Left ventricle myocardium inferior (tissue), 1 donor: ENCODE results near the gene LRBA. TPM values are rescaled to one million over a fixed set of nuclear protein-coding genes. Genes with fewer than 3 reads are reported as not detected.
A peak's percentile ranks its signal among the peaks of the same experiment; 100 is the strongest.

Experiments used
- DNase-seq: peaks from one replicate; pipeline ENCODE4 v3.0.0-alpha.2; 2020
- H3K27ac ChIP-seq: fragments of 200-600 bp; replicated peaks from 2 replicates; pipeline ENCODE4 v1.8.0; 2021
- H3K27me3 ChIP-seq: fragments of 200-600 bp; 2 replicates; pipeline ENCODE4 v1.8.0; 2021; ENCODE audit warnings: low read depth
- H3K36me3 ChIP-seq: fragments of 200-600 bp; 2 replicates; pipeline ENCODE4 v1.8.0; 2021
- H3K4me1 ChIP-seq: fragments of 200-600 bp; 2 replicates; pipeline ENCODE4 v1.8.0; 2021
- H3K4me3 ChIP-seq: fragments of 200-600 bp; 2 replicates; pipeline ENCODE4 v1.8.0; 2021; ENCODE audit warnings: mild to moderate bottlenecking, moderate library complexity
- H3K9me3 ChIP-seq: fragments of 200-600 bp; replicated peaks from 2 replicates; pipeline ENCODE4 v1.8.0; 2021
- intact Hi-C: fragments of 100-400 bp; cut with micrococcal nuclease; formaldehyde crosslinking; loops from one replicate; pipeline ENCODE4 v1.11.0; 2022
- total RNA-seq: library from RNA; stranded (reverse); fragmentation: NEBNext Ultra II Directional; extraction: Animal tissue kit (Norgen Biotek cat#: 25700); gene quantifications from one replicate; pipeline ENCODE4 v1.2.1, GENCODE V29; 2021
- TF ChIP-seq, protein P1 (sequence below): fragments of 200-600 bp; IDR thresholded peaks from 2 replicates; pipeline ENCODE4 v1.8.0; 2021; ENCODE audit warnings: antibody characterized with exemption, mild to moderate bottlenecking, borderline replicate concordance
- donor health status: DM: no; HTN: yes; CAD: no; lungs with severe emphysema.

Gene LRBA
- total RNA-seq, 1 donor from 2014 or later: 19.1 TPM

DNA sequence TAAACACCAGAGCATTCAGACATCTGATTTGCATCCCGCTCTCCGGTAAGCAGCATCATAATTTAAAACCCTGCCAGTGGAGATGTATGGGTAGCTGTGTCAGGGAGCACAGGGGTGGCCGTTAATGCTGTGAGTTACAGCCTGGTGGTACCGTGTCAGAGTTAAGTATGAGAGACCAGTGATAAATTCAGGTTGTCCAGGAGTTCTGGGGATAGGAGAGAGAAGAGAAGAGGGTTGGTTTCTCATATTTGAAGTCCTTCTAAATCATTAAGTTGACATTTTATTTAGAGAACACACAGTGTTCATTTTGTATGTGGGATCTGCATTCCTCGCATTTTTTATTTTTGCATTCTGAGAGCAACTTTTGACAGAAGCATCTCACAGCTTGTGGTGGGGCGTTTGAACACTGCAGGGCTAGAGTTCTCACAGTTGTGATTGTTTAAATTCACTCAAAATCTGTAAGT, 779.2 kb downstream of the LRBA start:
- Histone ChIP-seq H3K4me1 (peaks cover 29% of the 10 kb centered on the region), H3K27me3 (no peaks in the 10 kb centered on the region), H3K4me3 (no peak overlapping the region), H3K27ac (no peak overlapping the region), H3K9me3 (no peaks in the 10 kb centered on the region), H3K36me3 (peaks cover 25% of the 10 kb centered on the region)
- intact Hi-C loops: no loop called here
- DNase-seq: no peak
- TF ChIP-seq, protein P1, sequence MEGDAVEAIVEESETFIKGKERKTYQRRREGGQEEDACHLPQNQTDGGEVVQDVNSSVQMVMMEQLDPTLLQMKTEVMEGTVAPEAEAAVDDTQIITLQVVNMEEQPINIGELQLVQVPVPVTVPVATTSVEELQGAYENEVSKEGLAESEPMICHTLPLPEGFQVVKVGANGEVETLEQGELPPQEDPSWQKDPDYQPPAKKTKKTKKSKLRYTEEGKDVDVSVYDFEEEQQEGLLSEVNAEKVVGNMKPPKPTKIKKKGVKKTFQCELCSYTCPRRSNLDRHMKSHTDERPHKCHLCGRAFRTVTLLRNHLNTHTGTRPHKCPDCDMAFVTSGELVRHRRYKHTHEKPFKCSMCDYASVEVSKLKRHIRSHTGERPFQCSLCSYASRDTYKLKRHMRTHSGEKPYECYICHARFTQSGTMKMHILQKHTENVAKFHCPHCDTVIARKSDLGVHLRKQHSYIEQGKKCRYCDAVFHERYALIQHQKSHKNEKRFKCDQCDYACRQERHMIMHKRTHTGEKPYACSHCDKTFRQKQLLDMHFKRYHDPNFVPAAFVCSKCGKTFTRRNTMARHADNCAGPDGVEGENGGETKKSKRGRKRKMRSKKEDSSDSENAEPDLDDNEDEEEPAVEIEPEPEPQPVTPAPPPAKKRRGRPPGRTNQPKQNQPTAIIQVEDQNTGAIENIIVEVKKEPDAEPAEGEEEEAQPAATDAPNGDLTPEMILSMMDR: no peak

DNA sequence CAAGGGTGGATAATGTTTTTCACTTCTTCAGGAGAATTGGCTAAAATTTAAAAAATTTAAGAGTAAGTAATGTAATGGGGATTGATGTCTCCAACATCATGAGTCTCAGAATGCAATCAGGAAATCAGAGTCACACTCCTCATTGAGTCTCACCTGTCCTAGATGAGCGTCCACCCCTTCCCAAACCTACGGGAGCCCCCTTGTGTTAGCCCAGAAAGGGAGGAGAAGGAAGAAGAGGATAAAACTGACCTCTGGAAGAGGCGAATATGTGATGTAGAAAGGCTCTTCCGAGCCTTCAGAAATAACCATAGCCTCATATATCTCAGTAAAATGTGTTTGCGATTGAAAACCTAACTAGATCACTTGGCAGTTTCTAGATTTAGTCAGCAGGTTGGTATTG, 779.8 kb downstream of the LRBA start:
- Histone ChIP-seq H3K27me3 (no peaks in the 10 kb centered on the region), H3K36me3 (peaks cover 25% of the 10 kb centered on the region), H3K9me3 (no peaks in the 10 kb centered on the region), H3K4me3 (no peak overlapping the region), H3K4me1 (peaks cover 34% of the 10 kb centered on the region), H3K27ac (no peak overlapping the region)
- DNase-seq: no peak
- intact Hi-C loops: no loop called here
- TF ChIP-seq, protein P1: no peak

DNA sequence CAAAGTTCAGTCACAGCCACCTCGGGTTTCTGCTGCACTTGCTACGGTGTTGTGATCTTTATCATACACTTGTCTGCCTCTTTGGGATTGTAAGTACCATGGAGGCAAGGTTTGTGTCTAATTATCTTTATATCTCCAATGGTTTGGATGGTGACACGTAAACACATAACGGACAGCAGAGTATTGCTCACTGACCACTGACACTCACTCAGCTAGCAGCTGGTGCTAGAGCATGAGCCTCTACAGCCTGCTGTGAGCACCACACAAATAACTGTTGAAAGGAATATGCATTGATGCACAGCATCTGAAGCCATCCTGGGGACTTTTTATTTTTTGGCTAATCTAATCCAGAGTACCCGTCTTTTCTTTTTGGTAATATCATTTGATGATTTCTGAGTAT, 780.8 kb downstream of the LRBA start:
- TF ChIP-seq, protein P1: no peak
- Histone ChIP-seq H3K27me3 (no peaks in the 10 kb centered on the region), H3K9me3 (no peaks in the 10 kb centered on the region), H3K27ac (no peak overlapping the region), H3K4me1 (peaks cover 45% of the 10 kb centered on the region), H3K36me3 (peaks cover 25% of the 10 kb centered on the region), H3K4me3 (no peak overlapping the region)
- no peak for DNase-seq
- intact Hi-C loops: no loop called here

DNA sequence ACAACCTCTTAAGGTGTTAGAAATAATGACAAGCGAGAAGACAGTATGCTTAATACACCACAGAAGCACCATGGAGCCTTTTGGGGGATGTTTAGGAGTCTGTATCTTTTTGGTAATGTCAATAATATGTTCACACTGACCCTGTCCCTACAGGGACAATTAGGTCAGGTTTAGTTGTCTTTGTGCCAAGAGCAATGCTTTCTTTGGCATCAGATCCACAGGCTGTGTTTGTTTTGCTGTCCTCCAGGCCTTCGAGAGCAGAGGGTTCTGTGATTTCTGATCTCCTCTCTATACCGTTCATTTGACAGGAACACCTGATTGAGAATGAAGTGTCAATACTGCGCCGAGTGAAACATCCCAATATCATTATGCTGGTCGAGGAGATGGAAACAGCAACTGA, 783.1 kb downstream of the LRBA start:
- no peak for DNase-seq
- Histone ChIP-seq H3K4me1 (peaks cover 51% of the 10 kb centered on the region), H3K27me3 (no peaks in the 10 kb centered on the region), H3K36me3 (peaks cover 25% of the 10 kb centered on the region), H3K27ac (peak overlapping the region; percentile 43), H3K4me3 (no peak overlapping the region), H3K9me3 (no peaks in the 10 kb centered on the region)
- intact Hi-C loops: no loop called here
- TF ChIP-seq, protein P1: no peak

DNA sequence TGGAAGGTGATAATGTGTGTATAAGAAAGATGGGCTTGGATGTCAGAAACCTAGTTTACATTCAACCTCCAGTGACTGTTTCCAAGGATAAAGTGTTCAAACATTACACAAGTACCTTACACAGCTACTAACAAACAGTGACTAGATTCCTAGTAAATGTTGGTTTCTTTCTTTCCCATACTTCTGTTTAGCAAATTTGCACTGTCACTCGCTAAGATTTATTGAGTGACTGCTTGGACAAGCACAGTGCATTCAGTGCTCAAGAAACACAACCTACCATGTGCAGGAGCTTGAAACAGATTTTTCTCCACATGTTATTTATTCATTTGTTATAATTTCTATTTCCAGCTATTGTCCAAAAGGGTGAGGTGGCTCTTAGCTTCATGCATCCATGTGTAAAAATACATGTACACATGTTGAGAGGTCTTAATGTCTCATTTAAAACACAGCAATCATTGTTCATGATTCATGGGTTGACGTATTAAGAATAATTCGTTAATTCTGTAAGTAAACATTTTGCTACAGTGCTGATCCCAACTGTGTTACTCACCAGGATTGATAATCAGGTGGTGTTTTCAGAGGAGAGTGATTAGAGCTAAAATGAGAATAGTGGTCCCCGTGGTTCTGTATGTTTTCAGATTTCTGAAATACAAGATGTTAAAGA, 783.8 kb downstream of the LRBA start:
- peaks cover 25% of the 10 kb centered on the region for H3K36me3 ChIP-seq
- H3K27me3 ChIP-seq: no peaks in the 10 kb centered on the region
- intact Hi-C loops: no loop called here
- H3K27ac ChIP-seq: peak overlapping the region; percentile 43
- no peaks in the 10 kb centered on the region for H3K9me3 ChIP-seq
- no peak for DNase-seq
- peaks cover 53% of the 10 kb centered on the region for H3K4me1 ChIP-seq
- TF ChIP-seq, protein P1: no peak
- H3K4me3 ChIP-seq: no peak overlapping the region
